ENCODE data around the gene ACSS3.

ACSS3 gene

GRCh38 chr12:81079280-81080076, 1.6 kb downstream of the ACSS3 start:
- H3K36me3 ChIP-seq (ENCODE audit: control insufficient read depth, insufficient read depth, low read length): no peaks in the 10 kb centered on the region
- no peak overlapping the region for H3K27ac ChIP-seq (ENCODE audit: low read length)
- no peaks in the 10 kb centered on the region for H3K27me3 ChIP-seq (ENCODE audit: control insufficient read depth, insufficient read depth, low read length)
- H3K4me3 ChIP-seq (ENCODE audit: low read length): no peak overlapping the region
- H3K9me3 ChIP-seq (ENCODE audit: control insufficient read depth, insufficient read depth, low read length): no peaks in the 10 kb centered on the region
- H3K4me1 ChIP-seq (ENCODE audit: control insufficient read depth, insufficient read depth, low read length): no peaks in the 10 kb centered on the region; the same call in 1 of the 2 replicates
- WGBS (ENCODE audit: insufficient coverage, insufficient read length): no CpG with 5 or more reads among the region's 2 CpGs
- no peak for DNase-seq (ENCODE audit: low read depth, low spot score)

- WGBS (ENCODE audit: insufficient coverage, insufficient read length): no CpG with 5 or more reads among the region's 4 CpGs
- no peak for DNase-seq (ENCODE audit: low read depth, low spot score)
- H3K27me3 ChIP-seq (ENCODE audit: control insufficient read depth, insufficient read depth, low read length): no peaks in the 10 kb centered on the region
Observed at GRCh38 chr12:81080431-81080983, 2.6 kb downstream of the ACSS3 start.

GRCh38 chr12:81081726-81082125, 3.8 kb downstream of the ACSS3 start:
- H3K9me3 ChIP-seq (ENCODE audit: control insufficient read depth, insufficient read depth, low read length): no peaks in the 10 kb centered on the region
- WGBS (ENCODE audit: insufficient coverage, insufficient read length): no CpG with 5 or more reads among the region's 1 CpG
- H3K4me1 ChIP-seq (ENCODE audit: control insufficient read depth, insufficient read depth, low read length): peaks cover 2% of the 10 kb centered on the region
- H3K4me3 ChIP-seq (ENCODE audit: low read length): no peak overlapping the region
- DNase-seq (ENCODE audit: low read depth, low spot score): no peak
- H3K27ac ChIP-seq (ENCODE audit: low read length): no peak overlapping the region
- H3K27me3 ChIP-seq (ENCODE audit: control insufficient read depth, insufficient read depth, low read length): no peaks in the 10 kb centered on the region
- no peaks in the 10 kb centered on the region for H3K36me3 ChIP-seq (ENCODE audit: control insufficient read depth, insufficient read depth, low read length)

More at GRCh38 chr12:81080431-81080983, 2.6 kb downstream of the ACSS3 start:
- Histone ChIP-seq H3K27ac (ENCODE audit: low read length) (no peak overlapping the region), H3K4me1 (ENCODE audit: control insufficient read depth, insufficient read depth, low read length) (no peaks in the 10 kb centered on the region; the same call in 1 of the 2 replicates), H3K36me3 (ENCODE audit: control insufficient read depth, insufficient read depth, low read length) (no peaks in the 10 kb centered on the region), H3K9me3 (ENCODE audit: control insufficient read depth, insufficient read depth, low read length) (no peaks in the 10 kb centered on the region), H3K4me3 (ENCODE audit: low read length) (no peak overlapping the region)

DNA sequence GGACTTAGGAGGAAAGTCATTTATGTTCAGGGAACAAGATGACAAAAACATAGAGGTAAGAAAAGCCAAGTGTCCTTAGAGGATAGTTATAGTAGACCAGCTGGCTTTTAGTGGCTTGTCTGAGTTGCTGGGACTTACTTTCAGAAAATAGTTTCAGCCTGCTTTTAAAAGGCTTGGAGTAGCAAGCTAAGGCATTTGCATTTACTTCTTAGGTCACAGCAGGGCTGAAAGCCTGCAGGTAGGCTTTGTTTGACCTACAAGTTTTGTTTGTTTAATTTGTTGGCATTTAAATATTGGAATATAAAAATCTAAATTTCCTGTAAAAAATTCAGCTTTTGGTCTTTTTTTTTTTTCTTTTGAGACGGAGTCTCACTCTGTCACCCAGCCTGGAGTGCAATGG, 5.1 kb downstream of the ACSS3 start:
- H3K36me3 ChIP-seq (ENCODE audit: control insufficient read depth, insufficient read depth, low read length): no peaks in the 10 kb centered on the region
- WGBS (ENCODE audit: insufficient coverage, insufficient read length): no CpG with 5 or more reads among the region's 1 CpG
- H3K27ac ChIP-seq (ENCODE audit: low read length): no peak overlapping the region
- no peaks in the 10 kb centered on the region for H3K27me3 ChIP-seq (ENCODE audit: control insufficient read depth, insufficient read depth, low read length)
- H3K4me3 ChIP-seq (ENCODE audit: low read length): no peak overlapping the region
- no peaks in the 10 kb centered on the region for H3K9me3 ChIP-seq (ENCODE audit: control insufficient read depth, insufficient read depth, low read length)
- H3K4me1 ChIP-seq (ENCODE audit: control insufficient read depth, insufficient read depth, low read length): peaks cover 2% of the 10 kb centered on the region
- no peak for DNase-seq (ENCODE audit: low read depth, low spot score)

GRCh38 chr12:81083906-81084513, 6.1 kb downstream of the ACSS3 start:
- Histone ChIP-seq H3K27me3 (ENCODE audit: control insufficient read depth, insufficient read depth, low read length) (no peaks in the 10 kb centered on the region), H3K9me3 (ENCODE audit: control insufficient read depth, insufficient read depth, low read length) (no peaks in the 10 kb centered on the region), H3K27ac (ENCODE audit: low read length) (no peak overlapping the region), H3K4me1 (ENCODE audit: control insufficient read depth, insufficient read depth, low read length) (peaks cover 2% of the 10 kb centered on the region), H3K36me3 (ENCODE audit: control insufficient read depth, insufficient read depth, low read length) (no peaks in the 10 kb centered on the region), H3K4me3 (ENCODE audit: low read length) (no peak overlapping the region)
- no peak for DNase-seq (ENCODE audit: low read depth, low spot score)
- WGBS (ENCODE audit: insufficient coverage, insufficient read length): 100% methylated on average over 1 of the region's 7 CpGs

- H3K9me3 ChIP-seq (ENCODE audit: control insufficient read depth, insufficient read depth, low read length): no peaks in the 10 kb centered on the region
- no peak overlapping the region for H3K4me3 ChIP-seq (ENCODE audit: low read length)
- H3K27me3 ChIP-seq (ENCODE audit: control insufficient read depth, insufficient read depth, low read length): no peaks in the 10 kb centered on the region
- DNase-seq (ENCODE audit: low read depth, low spot score): no peak
- peaks cover 2% of the 10 kb centered on the region for H3K4me1 ChIP-seq (ENCODE audit: control insufficient read depth, insufficient read depth, low read length)
- H3K36me3 ChIP-seq (ENCODE audit: control insufficient read depth, insufficient read depth, low read length): no peaks in the 10 kb centered on the region
- no peak overlapping the region for H3K27ac ChIP-seq (ENCODE audit: low read length)
- WGBS (ENCODE audit: insufficient coverage, insufficient read length): no CpG with 5 or more reads among the region's 1 CpG
Observed at GRCh38 chr12:81084811-81085350, 7.0 kb downstream of the ACSS3 start.

- DNase-seq (ENCODE audit: low read depth, low spot score): no peak
- no peak overlapping the region for H3K4me3 ChIP-seq (ENCODE audit: low read length)
- H3K27me3 ChIP-seq (ENCODE audit: control insufficient read depth, insufficient read depth, low read length): no peaks in the 10 kb centered on the region
- WGBS (ENCODE audit: insufficient coverage, insufficient read length): no CpG with 5 or more reads among the region's 2 CpGs
- no peaks in the 10 kb centered on the region for H3K36me3 ChIP-seq (ENCODE audit: control insufficient read depth, insufficient read depth, low read length)
- H3K27ac ChIP-seq (ENCODE audit: low read length): no peak overlapping the region
- no peaks in the 10 kb centered on the region for H3K9me3 ChIP-seq (ENCODE audit: control insufficient read depth, insufficient read depth, low read length)
- H3K4me1 ChIP-seq (ENCODE audit: control insufficient read depth, insufficient read depth, low read length): peaks cover 2% of the 10 kb centered on the region
Observed at GRCh38 chr12:81085832-81086231, 8.0 kb downstream of the ACSS3 start.

GRCh38 chr12:81086342-81086741, 8.5 kb downstream of the ACSS3 start:
- no CpG with 5 or more reads among the region's 4 CpGs for WGBS (ENCODE audit: insufficient coverage, insufficient read length)
- Histone ChIP-seq H3K27ac (ENCODE audit: low read length) (no peak overlapping the region), H3K27me3 (ENCODE audit: control insufficient read depth, insufficient read depth, low read length) (no peaks in the 10 kb centered on the region), H3K36me3 (ENCODE audit: control insufficient read depth, insufficient read depth, low read length) (no peaks in the 10 kb centered on the region), H3K4me3 (ENCODE audit: low read length) (no peak overlapping the region), H3K9me3 (ENCODE audit: control insufficient read depth, insufficient read depth, low read length) (no peaks in the 10 kb centered on the region), H3K4me1 (ENCODE audit: control insufficient read depth, insufficient read depth, low read length) (peaks cover 2% of the 10 kb centered on the region)
- no peak for DNase-seq (ENCODE audit: low read depth, low spot score)

- no CpG with 5 or more reads among the region's 4 CpGs for WGBS (ENCODE audit: insufficient coverage, insufficient read length)
- Histone ChIP-seq H3K4me1 (ENCODE audit: control insufficient read depth, insufficient read depth, low read length) (peaks cover 2% of the 10 kb centered on the region), H3K4me3 (ENCODE audit: low read length) (no peak overlapping the region), H3K27me3 (ENCODE audit: control insufficient read depth, insufficient read depth, low read length) (no peaks in the 10 kb centered on the region), H3K36me3 (ENCODE audit: control insufficient read depth, insufficient read depth, low read length) (no peaks in the 10 kb centered on the region), H3K9me3 (ENCODE audit: control insufficient read depth, insufficient read depth, low read length) (no peaks in the 10 kb centered on the region), H3K27ac (ENCODE audit: low read length) (no peak overlapping the region)
- DNase-seq (ENCODE audit: low read depth, low spot score): no peak
Observed at GRCh38 chr12:81088221-81088620, 10.3 kb downstream of the ACSS3 start.

DNA sequence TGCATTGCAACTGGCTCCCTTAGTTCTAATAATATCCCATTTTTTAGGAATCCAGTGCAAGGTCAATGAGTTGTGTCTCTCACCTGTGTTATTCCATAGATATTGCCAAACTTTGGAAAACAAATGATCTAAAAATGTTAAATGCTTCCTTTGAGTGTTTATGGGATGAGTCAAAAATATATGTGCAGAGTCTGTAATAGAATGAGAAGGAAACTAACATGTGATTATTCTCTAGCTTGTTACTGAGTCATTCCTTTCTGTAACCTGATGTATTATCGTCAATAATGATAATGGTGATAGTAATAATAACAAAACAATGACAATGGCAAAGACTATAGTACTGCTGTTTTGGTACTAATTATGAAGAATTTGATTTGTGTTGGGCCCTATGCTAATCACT, 11.5 kb downstream of the ACSS3 start:
- no peak overlapping the region for H3K4me3 ChIP-seq (ENCODE audit: low read length)
- no CpG with 5 or more reads among the region's 1 CpG for WGBS (ENCODE audit: insufficient coverage, insufficient read length)
- no peaks in the 10 kb centered on the region for H3K27me3 ChIP-seq (ENCODE audit: control insufficient read depth, insufficient read depth, low read length)
- peaks cover 2% of the 10 kb centered on the region for H3K4me1 ChIP-seq (ENCODE audit: control insufficient read depth, insufficient read depth, low read length)
- no peaks in the 10 kb centered on the region for H3K36me3 ChIP-seq (ENCODE audit: control insufficient read depth, insufficient read depth, low read length)
- no peak overlapping the region for H3K27ac ChIP-seq (ENCODE audit: low read length)
- DNase-seq (ENCODE audit: low read depth, low spot score): no peak
- H3K9me3 ChIP-seq (ENCODE audit: control insufficient read depth, insufficient read depth, low read length): no peaks in the 10 kb centered on the region
